Endometrial microvascular endothelial cells (primary cell): ENCODE results near the gene EML5. TPM values are rescaled to one million over a fixed set of nuclear protein-coding genes. Genes with fewer than 3 reads are reported as not detected.
"Not testable (repeated sequence)": the region's sequence is repeated elsewhere in the genome, so short reads cannot be mapped to it uniquely, and the experiment has no call there.

Experiments used
- in situ Hi-C: cut with HindIII; loops from 2 replicates; pipeline ENCODE4 v1.10.0; 2017; ENCODE audit warnings: low sequenced_read_pairs, low pct_unique_long_range_greater_than_20kb; ENCODE audit errors: inconsistent ontology term
- total RNA-seq: library from RNA; depleted of rRNA; stranded (reverse); fragments of >200 nt; gene quantifications from one replicate; pipeline ENCODE4 v1.2.3, GENCODE V29; 2015; ENCODE audit errors: inconsistent ontology term

The EML5 gene
- total RNA-seq, 1 donor from 2014 or later = not detected

- in situ Hi-C loops = no loop called here
Observed at GRCh38 chr14:88808359-88808758, 15.6 kb upstream of the EML5 start.

DNA sequence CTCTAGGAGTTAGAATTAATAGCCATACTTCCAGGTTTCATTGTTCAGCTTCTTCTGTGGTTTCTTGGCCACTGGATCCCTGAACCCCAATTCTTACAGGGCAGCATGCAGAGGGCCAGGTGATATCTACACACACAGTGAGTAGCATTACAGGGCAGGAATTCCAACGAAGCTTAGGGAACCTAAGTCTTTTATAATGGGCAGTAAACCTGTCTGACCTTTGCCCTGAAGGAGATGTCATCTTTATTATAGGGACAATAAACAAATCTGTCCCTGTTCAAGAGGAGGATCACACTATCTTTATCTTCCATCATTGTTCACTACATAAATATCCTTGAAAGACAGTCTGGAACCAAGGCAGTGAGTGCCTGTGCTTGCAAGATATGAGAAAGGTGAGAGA lies 11.7 kb upstream of the EML5 start:
- in situ Hi-C loops = no loop called here

DNA sequence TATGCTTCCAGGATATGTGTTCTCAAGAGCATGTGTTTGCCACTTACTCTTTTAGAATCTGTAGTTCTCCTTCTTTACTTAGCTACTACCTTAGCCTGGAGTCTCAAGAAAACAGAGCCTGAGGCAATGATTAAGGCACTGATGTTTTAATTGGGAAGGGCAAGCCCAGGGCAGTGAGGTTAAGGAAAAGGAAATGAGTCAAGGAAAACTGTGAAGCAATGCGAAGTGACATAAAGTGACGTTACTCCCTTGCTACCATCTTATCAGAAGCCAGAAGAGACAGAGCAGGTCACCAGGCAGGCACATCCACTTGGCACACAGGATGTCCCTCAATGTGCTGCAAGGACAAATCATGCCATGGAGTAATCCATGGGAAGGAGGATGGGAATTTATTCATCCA lies 11.3 kb upstream of the EML5 start:
- in situ Hi-C loops = no loop called here

DNA sequence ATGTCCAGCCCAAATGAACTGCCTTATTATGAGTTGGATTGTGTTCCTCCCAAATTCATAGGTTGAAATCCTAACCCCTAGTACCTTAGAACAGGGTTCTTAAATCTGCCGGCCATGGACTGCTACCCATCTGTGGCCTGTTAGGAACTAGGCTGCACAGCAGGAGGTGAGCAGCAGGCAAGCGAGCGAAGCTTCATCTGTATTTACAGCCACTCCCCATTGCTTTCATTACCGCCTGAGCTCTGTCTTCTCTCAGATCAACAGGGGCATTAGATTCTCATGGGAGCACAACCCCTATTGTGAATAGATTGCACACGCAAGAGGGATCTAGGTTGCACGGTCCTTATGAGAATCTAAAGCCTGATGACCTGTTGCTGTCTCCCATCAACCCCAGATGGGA lies 9.8 kb upstream of the EML5 start:
- in situ Hi-C loops = no loop called here

DNA sequence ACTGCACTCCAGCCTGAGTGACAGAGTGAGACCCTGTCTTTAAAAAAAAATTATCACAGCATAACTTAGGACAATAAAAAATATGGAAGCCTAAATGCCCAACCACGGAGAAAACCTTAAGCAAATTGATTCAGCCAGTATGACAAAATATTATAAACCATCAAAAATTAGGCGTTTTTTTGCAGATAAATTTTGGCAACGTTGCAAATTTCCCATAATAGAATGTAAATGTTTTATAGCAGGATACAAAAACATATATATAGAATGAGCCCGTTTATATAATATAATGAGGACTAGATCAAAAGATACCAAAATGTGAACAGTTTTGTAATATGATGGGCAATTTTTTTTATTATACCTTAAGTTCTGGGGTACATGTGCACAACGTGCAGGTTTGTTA lies 6.8 kb upstream of the EML5 start:
- in situ Hi-C loops = no loop called here

- in situ Hi-C loops = no loop called here
Observed at GRCh38 chr14:88798156-88798555, 5.4 kb upstream of the EML5 start.

DNA sequence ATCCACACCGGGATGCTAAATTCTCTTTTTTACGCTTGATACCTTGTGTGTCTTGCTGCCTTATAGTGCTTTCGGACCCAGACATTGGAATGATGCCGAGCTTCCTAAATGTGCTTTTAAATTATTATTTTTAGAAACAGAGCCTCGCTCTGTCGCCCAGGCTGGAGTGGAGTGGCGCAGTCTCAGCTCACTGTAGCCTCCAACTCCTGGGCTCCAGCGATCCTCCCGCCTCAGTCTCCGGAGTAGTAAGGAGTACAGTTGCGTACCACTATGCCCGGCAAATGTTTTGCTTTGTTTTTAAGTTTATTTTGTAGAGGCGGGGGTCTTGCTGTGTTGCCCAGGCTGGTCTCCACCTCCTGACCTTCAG lies 489 bp upstream of the EML5 start:
- in situ Hi-C loops = no loop called here

DNA sequence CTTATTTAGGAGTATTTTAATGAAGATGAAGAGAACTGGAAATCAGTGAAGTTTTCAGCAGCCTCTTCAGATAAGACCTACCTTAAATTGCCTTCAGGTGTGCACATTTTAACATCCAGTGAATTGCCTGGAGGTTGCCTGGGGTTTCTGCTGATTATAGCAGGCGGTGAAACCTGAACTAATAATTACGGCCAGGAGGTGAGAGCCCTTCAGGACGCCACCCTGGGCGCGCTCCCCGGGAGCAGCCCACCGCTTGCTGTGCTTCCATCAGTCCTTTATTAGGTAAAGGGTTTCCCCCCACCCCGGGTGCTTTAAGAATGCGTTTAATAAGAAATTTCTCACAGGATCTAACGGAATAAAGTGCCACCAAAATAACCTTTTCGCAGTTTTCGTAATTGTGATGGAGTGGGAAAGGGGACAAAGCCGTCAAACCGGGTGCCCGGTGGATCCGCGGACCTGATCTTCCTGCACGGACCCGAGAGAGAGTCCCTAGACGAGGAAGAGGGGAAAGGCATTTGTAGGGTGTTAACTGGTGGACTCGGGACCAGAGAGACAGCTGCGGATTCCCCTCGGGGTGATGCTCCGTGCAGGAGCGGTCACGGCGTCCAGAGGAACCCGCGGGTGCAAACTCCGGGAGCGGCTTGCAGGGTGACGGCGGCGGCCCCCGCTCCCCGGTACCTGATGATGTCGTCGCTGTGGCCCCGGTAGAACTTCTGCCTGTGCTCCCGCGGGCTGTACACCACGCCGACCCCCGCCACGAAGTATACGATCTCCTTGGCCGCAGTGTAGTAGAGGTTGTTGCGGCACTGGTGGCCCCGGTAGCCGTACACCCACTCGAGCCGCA lies 902 bp downstream of the EML5 start:
- in situ Hi-C loops = no loop called here

- in situ Hi-C loops = no loop called here
Observed at GRCh38 chr14:88791252-88791621, 1.5 kb downstream of the EML5 start.

- in situ Hi-C loops = no loop called here
Observed at GRCh38 chr14:88790501-88791251, 2.1 kb downstream of the EML5 start.

DNA sequence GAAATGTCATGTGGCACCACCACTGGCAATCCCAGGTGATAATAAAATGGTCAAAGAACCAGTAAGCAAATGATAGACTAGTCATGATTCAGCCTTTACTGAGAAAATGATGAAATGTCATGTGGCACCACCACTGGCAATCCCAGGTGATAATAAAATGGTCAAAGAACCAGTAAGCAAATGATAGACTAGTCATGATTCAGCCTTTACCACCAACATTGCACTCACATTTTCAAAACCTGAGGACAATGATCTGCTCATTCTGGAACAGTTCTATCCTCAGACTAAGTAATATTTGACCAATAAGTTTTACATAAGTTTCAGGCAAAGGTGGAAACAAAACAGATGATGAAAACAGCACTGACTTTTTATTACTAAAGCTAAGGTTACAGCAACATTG lies 3.2 kb downstream of the EML5 start:
- in situ Hi-C loops = not testable (repeated sequence)

DNA sequence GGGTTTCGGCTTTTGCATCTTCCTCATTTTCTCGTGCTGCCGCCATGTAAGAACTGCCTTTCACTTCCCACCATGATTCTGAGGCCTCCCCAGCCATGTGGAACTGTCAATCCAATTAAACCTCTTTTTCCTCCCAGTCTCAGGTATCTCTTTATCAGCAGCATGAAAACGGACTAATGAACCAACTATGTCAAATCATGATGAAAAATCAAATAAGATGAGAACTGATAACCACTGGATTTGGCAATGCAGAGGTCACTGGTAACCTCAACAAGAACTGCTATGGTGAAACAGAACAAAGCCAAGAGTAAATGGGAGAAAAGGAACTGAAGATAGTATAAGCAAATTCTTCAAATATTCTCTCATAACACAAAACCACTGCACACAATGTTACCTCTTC lies 6.0 kb downstream of the EML5 start:
- in situ Hi-C loops = no loop called here

- in situ Hi-C loops = no loop called here
Observed at GRCh38 chr14:88785911-88786310, 6.8 kb downstream of the EML5 start.

- in situ Hi-C loops = no loop called here
Observed at GRCh38 chr14:88775532-88775931, 17.2 kb downstream of the EML5 start.

- in situ Hi-C loops = no loop called here
Observed at GRCh38 chr14:88770736-88771135, 22.0 kb downstream of the EML5 start.

DNA sequence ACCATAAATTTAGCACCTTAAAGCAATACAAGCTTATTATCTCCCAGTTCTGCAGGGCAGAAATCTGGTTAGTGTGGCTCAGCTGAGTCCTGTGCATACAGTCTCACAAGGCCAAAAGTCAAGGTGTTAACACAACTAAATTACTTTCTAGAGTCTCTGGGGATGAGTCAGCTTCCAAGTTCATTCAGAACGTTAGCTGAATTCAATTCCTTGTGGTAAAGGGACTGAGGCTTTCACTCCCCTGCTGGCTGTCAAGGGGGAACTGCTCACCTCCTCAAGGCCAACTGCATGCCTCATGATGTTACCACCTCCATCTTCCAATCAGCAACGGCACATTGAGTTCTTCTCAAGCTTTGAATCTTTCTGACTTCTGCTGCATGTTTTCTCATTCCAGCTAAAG lies 27.6 kb downstream of the EML5 start:
- in situ Hi-C loops = no loop called here

GRCh38 chr14:88753873-88754272 lies 38.9 kb downstream of the EML5 start:
- in situ Hi-C loops = no loop called here

- in situ Hi-C loops = no loop called here
Observed at GRCh38 chr14:88750945-88751344, 41.8 kb downstream of the EML5 start.

- in situ Hi-C loops = no loop called here
Observed at GRCh38 chr14:88750413-88750812, 42.3 kb downstream of the EML5 start.

GRCh38 chr14:88749139-88749538 lies 43.6 kb downstream of the EML5 start:
- in situ Hi-C loops = no loop called here
